NT2/D1 (cell line): ENCODE measurements around the gene C5AR2.
A peak's percentile ranks its signal among the peaks of the same experiment; 100 is the strongest.
"Not testable (repeated sequence)": the region's sequence is repeated elsewhere in the genome, so short reads cannot be mapped to it uniquely, and the experiment has no call there.

Experiments
- DNase-seq: peaks from one replicate; pipeline ENCODE4 v3.0.0-alpha.2; 2011; ENCODE audit warnings: low read depth, low spot score
- H3K27me3 ChIP-seq: 2 replicates; pipeline ENCODE4 v1.6.0; 2011; ENCODE audit warnings: mild to moderate bottlenecking; ENCODE audit not compliant: insufficient read length, insufficient read depth
- H3K36me3 ChIP-seq: 2 replicates; pipeline ENCODE4 v1.6.1; 2011; ENCODE audit warnings: mild to moderate bottlenecking, low read length, mixed read lengths; ENCODE audit not compliant: insufficient read depth, insufficient read length
- H3K4me1 ChIP-seq: 2 replicates; pipeline ENCODE4 v1.5.1; 2011; ENCODE audit not compliant: insufficient read depth, insufficient read length
- H3K4me3 ChIP-seq: 2 replicates; pipeline ENCODE4 v1.5.1; 2011; ENCODE audit warnings: low read depth; ENCODE audit not compliant: insufficient read length
- H3K9ac ChIP-seq: 2 replicates; pipeline ENCODE4 v1.6.0; 2011; ENCODE audit warnings: low read depth; ENCODE audit not compliant: insufficient read length
- H3K9me3 ChIP-seq: 2 replicates; pipeline ENCODE4 v1.5.1; 2011; ENCODE audit warnings: mild to moderate bottlenecking, low read length; ENCODE audit not compliant: insufficient read depth
- SUZ12 ChIP-seq: IDR thresholded peaks from 2 replicates; pipeline ENCODE4 v1.6.1; 2011; ENCODE audit not compliant: insufficient read length, insufficient read depth; ENCODE audit errors: extremely low read depth
- YY1 ChIP-seq: IDR thresholded peaks from 2 replicates; pipeline ENCODE4 v1.6.1; 2011; ENCODE audit not compliant: insufficient read length, insufficient read depth
- ZNF274 ChIP-seq: IDR thresholded peaks from 2 replicates; pipeline ENCODE4 v1.6.1; 2011; ENCODE audit warnings: mild to moderate bottlenecking, low read depth, low read length

C5AR2 gene

GRCh38 chr19:47341734-47342133 lies 9.8 kb downstream of the C5AR2 start:
- no peak overlapping the region for H3K9ac ChIP-seq
- TF ChIP-seq YY1 (no peak), SUZ12 (no peak)
- H3K4me1 ChIP-seq = no peaks in the 10 kb centered on the region
- H3K9me3 ChIP-seq = no peaks in the 10 kb centered on the region; the same call in 1 of the 2 replicates
- H3K36me3 ChIP-seq = no peaks in the 10 kb centered on the region
- H3K4me3 ChIP-seq = no peak overlapping the region
- H3K27me3 ChIP-seq = no peaks in the 10 kb centered on the region
- no peak for DNase-seq

DNA sequence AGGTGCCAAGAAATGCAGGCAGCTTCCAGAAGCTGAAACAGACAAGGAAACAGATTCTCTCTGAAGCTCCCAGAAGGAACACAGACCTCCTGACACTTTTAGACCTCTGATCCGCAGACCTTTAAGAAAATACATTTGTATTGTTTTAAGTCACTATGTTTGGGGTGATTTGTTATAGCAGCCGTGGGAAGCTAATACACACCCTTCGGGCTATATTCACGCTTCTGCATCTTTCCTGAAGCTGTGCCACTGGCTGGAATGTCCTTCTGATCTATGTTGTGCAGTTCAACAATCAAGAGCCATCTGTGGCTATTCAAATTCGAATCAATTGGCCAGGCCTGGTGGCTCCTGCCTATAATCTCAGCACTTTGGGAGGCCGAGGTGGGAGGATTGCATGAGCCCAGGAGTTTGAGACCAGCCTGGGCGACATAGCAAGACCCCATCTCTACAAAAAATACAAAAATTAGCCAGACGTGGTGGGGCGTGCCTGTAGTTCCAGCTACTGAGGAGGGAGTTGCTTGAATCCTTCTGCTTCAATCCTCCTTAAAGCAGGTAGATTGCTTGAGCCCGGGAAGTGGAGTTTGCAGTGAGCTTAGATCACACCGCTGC lies 11.3 kb downstream of the C5AR2 start:
- Histone ChIP-seq H3K4me3 (no peak overlapping the region), H3K9me3 (peaks cover 4% of the 10 kb centered on the region; the same call in 1 of the 2 replicates)
- TF ChIP-seq YY1 (no peak), SUZ12 (no peak), ZNF274 (no peak)

DNA sequence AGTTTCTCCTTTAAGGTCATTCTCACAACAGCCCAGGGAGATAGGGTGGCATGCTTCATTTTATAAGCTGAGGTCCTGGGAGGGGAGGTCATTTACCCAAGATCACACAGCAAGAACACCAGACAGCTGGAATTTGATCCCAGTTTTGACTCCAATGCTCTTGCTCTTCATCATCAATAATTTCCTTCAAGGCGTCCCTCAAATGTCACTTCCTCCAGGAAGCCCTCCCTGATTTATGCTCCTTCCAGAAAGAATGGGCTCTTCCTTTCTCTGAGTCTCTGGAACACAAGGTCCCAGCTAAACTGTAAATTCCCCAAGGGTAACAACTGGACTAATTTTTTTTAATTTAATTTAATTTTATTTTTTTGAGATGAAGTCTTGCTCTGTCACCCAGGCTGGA lies 12.4 kb downstream of the C5AR2 start:
- H3K36me3 ChIP-seq = no peaks in the 10 kb centered on the region
- H3K4me3 ChIP-seq = no peak overlapping the region
- no peak overlapping the region for H3K9ac ChIP-seq
- H3K27me3 ChIP-seq = no peaks in the 10 kb centered on the region
- H3K9me3 ChIP-seq = peaks cover 9% of the 10 kb centered on the region; the same call in 1 of the 2 replicates
- no peaks in the 10 kb centered on the region for H3K4me1 ChIP-seq
- TF ChIP-seq SUZ12 = no peak
- no peak for TF ChIP-seq YY1
- no peak for TF ChIP-seq ZNF274
- no peak for DNase-seq

More for the DNA sequence above, 11.3 kb downstream of the C5AR2 start:
- Histone ChIP-seq H3K27me3 (no peaks in the 10 kb centered on the region), H3K36me3 (no peaks in the 10 kb centered on the region), H3K9ac (no peak overlapping the region), H3K4me1 (no peaks in the 10 kb centered on the region)
- DNase-seq = no peak

DNA sequence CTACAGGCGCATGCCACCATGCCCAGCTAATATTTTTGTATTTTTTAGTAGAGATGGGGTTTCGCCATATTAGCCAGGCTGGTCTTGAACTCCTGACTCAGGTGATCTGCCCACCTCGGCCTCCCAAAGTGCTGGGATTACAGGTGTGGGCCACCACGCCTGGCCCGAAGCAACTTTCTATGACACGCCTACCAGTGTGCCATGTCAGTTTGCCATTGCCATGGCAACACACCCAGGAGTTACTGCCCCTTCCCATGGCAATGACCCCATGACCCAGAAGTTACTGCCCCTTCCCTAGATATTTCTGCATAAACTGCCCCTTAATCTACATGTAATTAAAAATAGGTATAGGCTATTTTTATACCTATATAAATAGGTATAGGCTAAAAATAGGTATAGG lies 14.0 kb downstream of the C5AR2 start:
- H3K4me3 ChIP-seq, DNase-seq, H3K36me3 ChIP-seq, H3K27me3 ChIP-seq, H3K9ac ChIP-seq, H3K4me1 ChIP-seq: not testable (repeated sequence)
- peaks cover 24% of the 10 kb centered on the region; the same call in 1 of the 2 replicates for H3K9me3 ChIP-seq

GRCh38 chr19:47348819-47349795 lies 17.1 kb downstream of the C5AR2 start, which contains the start of gene DHX34:
TSS of gene DHX34 (plus strand) at chr19:47349315. CDS start at chr19:47353031, 3,716 bp downstream.
- peak within 1 kb of the TSS; percentile 83 for H3K4me3 ChIP-seq
- DNase-seq = peak; percentile 97
- H3K9me3 ChIP-seq = peaks cover 30% of the 10 kb centered on the region; the same call in 1 of the 2 replicates
- no peaks in the 10 kb centered on the region for H3K4me1 ChIP-seq
- H3K27me3 ChIP-seq = no peaks in the 10 kb centered on the region
- peak within 1 kb of the TSS; percentile 53 for H3K9ac ChIP-seq
- TF ChIP-seq SUZ12 = no peak
- TF ChIP-seq YY1 = no peak
- no peak for TF ChIP-seq ZNF274
- H3K36me3 ChIP-seq = peaks cover 32% of the 10 kb centered on the region

DNA sequence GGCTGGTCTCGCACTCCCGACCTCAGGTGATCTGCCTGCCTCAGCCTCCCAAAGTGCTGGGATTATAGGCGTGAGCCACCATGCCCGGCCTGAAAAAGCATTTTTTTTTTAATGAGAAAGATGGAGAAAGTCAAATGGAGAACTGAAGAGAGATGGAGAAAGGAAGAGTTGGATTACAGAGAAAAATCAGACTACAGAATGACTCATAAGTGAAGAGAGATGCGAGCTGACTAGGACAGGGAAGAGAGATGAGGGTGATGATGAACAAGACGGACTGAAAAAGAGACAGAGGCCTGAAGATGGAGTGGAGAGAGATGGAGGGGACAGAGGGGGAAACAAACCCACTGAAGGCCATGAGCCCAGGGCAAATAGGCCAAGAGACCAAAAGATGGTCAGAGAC lies 18.7 kb downstream of the C5AR2 start:
- no peak for DNase-seq
- H3K9me3 ChIP-seq = peaks cover 30% of the 10 kb centered on the region; the same call in 1 of the 2 replicates
- no peak overlapping the region for H3K4me3 ChIP-seq
- no peaks in the 10 kb centered on the region for H3K4me1 ChIP-seq
- no peak overlapping the region for H3K9ac ChIP-seq
- peaks cover 45% of the 10 kb centered on the region for H3K36me3 ChIP-seq
- TF ChIP-seq ZNF274 = no peak
- no peak for TF ChIP-seq YY1
- no peak for TF ChIP-seq SUZ12
- no peaks in the 10 kb centered on the region for H3K27me3 ChIP-seq

GRCh38 chr19:47351548-47351947 lies 19.6 kb downstream of the C5AR2 start:
- Histone ChIP-seq H3K4me3 (no peak overlapping the region), H3K4me1 (no peaks in the 10 kb centered on the region), H3K9ac (no peak overlapping the region), H3K9me3 (peaks cover 30% of the 10 kb centered on the region; the same call in 1 of the 2 replicates), H3K27me3 (no peaks in the 10 kb centered on the region), H3K36me3 (peaks cover 52% of the 10 kb centered on the region)
- DNase-seq = no peak
- TF ChIP-seq ZNF274 (no peak), SUZ12 (no peak), YY1 (no peak)
